SU-DHL-6 (cell line): ENCODE results near the gene GPATCH8.

Source experiments
- H2AFZ ChIP-seq: fragments of 200-600 bp; sonication (generic); 2 replicates; pipeline ENCODE4 v1.6.1; 2014; ENCODE audit warnings: low read depth, mild to moderate bottlenecking, moderate library complexity, mixed read lengths, antibody characterized with exemption, low read length; ENCODE audit not compliant: severe bottlenecking
- H3F3A ChIP-seq: fragments of 200-600 bp; shearing (Covaris generic); 2 replicates; pipeline ENCODE4 v1.6.0; 2016; ENCODE audit warnings: antibody characterized with exemption, mild to moderate bottlenecking; ENCODE audit not compliant: insufficient read depth
- H3K27ac ChIP-seq: fragments of 200-600 bp; sonication (generic); 2 replicates; pipeline ENCODE4 v1.5.1; 2016; ENCODE audit warnings: low read depth, mild to moderate bottlenecking, low read length, moderate library complexity, mixed read lengths
- H3K27me3 ChIP-seq: fragments of 200-600 bp; sonication (generic), shearing (Covaris generic); 2 replicates; pipeline ENCODE4 v1.6.0; 2014; ENCODE audit warnings: mild to moderate bottlenecking, low read length
- H3K36me3 ChIP-seq: fragments of 200-600 bp; sonication (generic); 2 replicates; pipeline ENCODE4 v1.6.1; 2014; ENCODE audit warnings: mild to moderate bottlenecking, low read length, mixed read lengths
- H3K4me2 ChIP-seq: fragments of 300-600, 200-600 bp; shearing (Covaris generic), sonication (generic); 2 replicates; pipeline ENCODE4 v1.6.0; 2014; ENCODE audit warnings: low read length, low read depth, mild to moderate bottlenecking; ENCODE audit not compliant: poor library complexity, severe bottlenecking
- H3K4me3 ChIP-seq: fragments of 200-600 bp; sonication (generic); 2 replicates; pipeline ENCODE4 v1.5.1; 2014; ENCODE audit warnings: antibody characterized with exemption, low read length, mild to moderate bottlenecking, mixed read lengths; ENCODE audit not compliant: insufficient read depth, poor library complexity, severe bottlenecking
- H3K79me2 ChIP-seq: fragments of 200-600 bp; sonication (generic); 2 replicates; pipeline ENCODE4 v1.6.1; 2014; ENCODE audit warnings: mild to moderate bottlenecking, low read length, moderate library complexity; ENCODE audit not compliant: insufficient read depth
- H3K9ac ChIP-seq: fragments of 200-600 bp; sonication (generic); 2 replicates; pipeline ENCODE4 v1.7.0; 2014; ENCODE audit warnings: mild to moderate bottlenecking, low read length
- H3K9me2 ChIP-seq: fragments of 200-600 bp; sonication (generic); replicated peaks from 2 replicates; pipeline ENCODE4 v1.6.1; 2014; ENCODE audit warnings: low read length; ENCODE audit not compliant: insufficient read depth
- H3K9me3 ChIP-seq: fragments of 200-600 bp; sonication (generic); 2 replicates; pipeline ENCODE4 v1.6.1; 2014; ENCODE audit warnings: low read length, mixed read lengths; ENCODE audit not compliant: insufficient read depth
- H4K20me1 ChIP-seq: fragments of 200-600 bp; sonication (generic); 2 replicates; pipeline ENCODE4 v1.6.1; 2014; ENCODE audit warnings: low read depth, mild to moderate bottlenecking, antibody characterized with exemption, low read length, moderate library complexity, mixed read lengths
- EZH2phosphoT487 ChIP-seq: fragments of 200-600 bp; sonication (generic), shearing (Covaris generic); conservative IDR thresholded peaks from 2 replicates; pipeline ENCODE4 v1.6.1; 2018; ENCODE audit warnings: mild to moderate bottlenecking, antibody characterized with exemption, low read length, moderate library complexity, mixed read lengths
- TF ChIP-seq, protein P1 (sequence below): fragments of 200-600 bp; sonication (generic); IDR thresholded peaks from one replicate; pipeline ENCODE4 v1.5.1; 2017; ENCODE audit warnings: antibody characterized with exemption, mild to moderate bottlenecking, low read length, moderate library complexity; ENCODE audit not compliant: insufficient read depth, poor library complexity, severe bottlenecking

GPATCH8 gene

GRCh38 chr17:44409309-44410028 is 93.7 kb downstream of the GPATCH8 start:
- Histone ChIP-seq H4K20me1 (no peaks in the 10 kb centered on the region), H3F3A (no peaks in the 10 kb centered on the region), H3K4me2 (no peak overlapping the region), H2AFZ (no peak overlapping the region), H3K9me3 (no peaks in the 10 kb centered on the region), H3K4me3 (no peak overlapping the region), H3K9me2 (no peaks in the 10 kb centered on the region), H3K27ac (no peak overlapping the region), H3K36me3 (no peaks in the 10 kb centered on the region), H3K27me3 (no peaks in the 10 kb centered on the region), H3K79me2 (no peaks in the 10 kb centered on the region), H3K9ac (no peak overlapping the region)
- no peak for TF ChIP-seq EZH2phosphoT487
- TF ChIP-seq, protein P1, sequence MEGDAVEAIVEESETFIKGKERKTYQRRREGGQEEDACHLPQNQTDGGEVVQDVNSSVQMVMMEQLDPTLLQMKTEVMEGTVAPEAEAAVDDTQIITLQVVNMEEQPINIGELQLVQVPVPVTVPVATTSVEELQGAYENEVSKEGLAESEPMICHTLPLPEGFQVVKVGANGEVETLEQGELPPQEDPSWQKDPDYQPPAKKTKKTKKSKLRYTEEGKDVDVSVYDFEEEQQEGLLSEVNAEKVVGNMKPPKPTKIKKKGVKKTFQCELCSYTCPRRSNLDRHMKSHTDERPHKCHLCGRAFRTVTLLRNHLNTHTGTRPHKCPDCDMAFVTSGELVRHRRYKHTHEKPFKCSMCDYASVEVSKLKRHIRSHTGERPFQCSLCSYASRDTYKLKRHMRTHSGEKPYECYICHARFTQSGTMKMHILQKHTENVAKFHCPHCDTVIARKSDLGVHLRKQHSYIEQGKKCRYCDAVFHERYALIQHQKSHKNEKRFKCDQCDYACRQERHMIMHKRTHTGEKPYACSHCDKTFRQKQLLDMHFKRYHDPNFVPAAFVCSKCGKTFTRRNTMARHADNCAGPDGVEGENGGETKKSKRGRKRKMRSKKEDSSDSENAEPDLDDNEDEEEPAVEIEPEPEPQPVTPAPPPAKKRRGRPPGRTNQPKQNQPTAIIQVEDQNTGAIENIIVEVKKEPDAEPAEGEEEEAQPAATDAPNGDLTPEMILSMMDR, result no peak

- Histone ChIP-seq H3K4me3 (no peak overlapping the region), H3K4me2 (no peak overlapping the region), H3K9ac (no peak overlapping the region), H3K79me2 (no peaks in the 10 kb centered on the region), H3K9me2 (no peaks in the 10 kb centered on the region), H3K36me3 (no peaks in the 10 kb centered on the region), H3K27ac (no peak overlapping the region), H2AFZ (no peak overlapping the region), H3K27me3 (no peaks in the 10 kb centered on the region), H4K20me1 (no peaks in the 10 kb centered on the region), H3K9me3 (no peaks in the 10 kb centered on the region), H3F3A (no peaks in the 10 kb centered on the region)
- no peak for TF ChIP-seq EZH2phosphoT487
- TF ChIP-seq, protein P1, result no peak
Measured at GRCh38 chr17:44408786-44409185, 94.4 kb downstream of the GPATCH8 start.

DNA sequence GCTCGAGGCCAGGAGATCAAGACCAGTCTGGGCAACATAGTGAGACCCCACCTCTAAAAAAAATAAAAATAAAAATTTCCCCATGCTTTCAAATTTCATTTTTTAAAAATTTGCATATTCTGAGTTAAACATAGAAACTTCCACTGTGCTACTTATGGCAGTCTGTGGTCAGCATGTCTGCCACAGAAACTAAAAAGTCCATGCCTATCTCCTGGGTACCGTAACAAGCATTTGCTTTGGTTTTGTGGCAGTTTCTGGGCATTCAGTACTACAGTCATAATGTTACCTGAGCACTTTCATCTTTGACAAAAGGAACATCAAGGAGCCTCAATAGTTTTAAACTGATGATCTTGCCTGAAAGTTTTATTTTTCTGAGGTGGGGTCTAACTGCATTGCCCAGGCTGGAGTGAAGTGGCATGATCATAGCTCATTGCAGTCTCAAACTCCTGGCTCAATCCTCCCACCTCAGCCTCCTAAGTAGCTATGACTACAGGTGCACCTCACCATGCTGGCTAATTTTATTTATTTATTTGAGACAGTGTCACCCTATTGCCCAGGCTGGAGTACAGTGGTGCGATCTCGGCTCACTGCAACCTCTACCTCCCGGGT is 100.5 kb downstream of the GPATCH8 start:
- Histone ChIP-seq H2AFZ (no peak overlapping the region), H3K9me3 (no peaks in the 10 kb centered on the region), H3K27ac (no peak overlapping the region), H3K27me3 (no peaks in the 10 kb centered on the region), H3K9ac (no peak overlapping the region), H3K4me3 (no peak overlapping the region), H3K4me2 (peak overlapping the region; percentile 11), H3K79me2 (no peaks in the 10 kb centered on the region), H4K20me1 (no peaks in the 10 kb centered on the region), H3K36me3 (peaks cover 6% of the 10 kb centered on the region; the same call in 1 of the 2 replicates), H3K9me2 (no peaks in the 10 kb centered on the region), H3F3A (no peaks in the 10 kb centered on the region)
- TF ChIP-seq EZH2phosphoT487, result no peak
- TF ChIP-seq, protein P1, result no peak
